ENCODE data around the gene TNS2. TPM values are rescaled to one million over a fixed set of nuclear protein-coding genes. Genes with fewer than 3 reads are reported as not detected.
"Not testable (repeated sequence)": the region's sequence is repeated elsewhere in the genome, so short reads cannot be mapped to it uniquely, and the experiment has no call there.

The TNS2 gene
- total RNA-seq, 1 experiment from 2014 or later = 95.7 TPM

GRCh38 chr12:53094796-53095595 is 45.1 kb downstream of the TNS2 start:
- DNase-seq (ENCODE audit: low read depth) = not testable (repeated sequence)

GRCh38 chr12:53095596-53095895 is 45.7 kb downstream of the TNS2 start:
- not testable (repeated sequence) for DNase-seq (ENCODE audit: low read depth)

- peak; percentile 39 for DNase-seq (ENCODE audit: low read depth)
Observed at GRCh38 chr12:53096089-53096741, 46.4 kb downstream of the TNS2 start.

GRCh38 chr12:53096759-53097158 is 46.9 kb downstream of the TNS2 start:
- no peak for DNase-seq (ENCODE audit: low read depth)

GRCh38 chr12:53097207-53097563 is 47.3 kb downstream of the TNS2 start:
- peak; percentile 36 for DNase-seq (ENCODE audit: low read depth)

GRCh38 chr12:53097564-53098353 is 47.9 kb downstream of the TNS2 start, which contains the start of gene IGFBP6:
TSS of gene IGFBP6 (plus strand) at chr12:53097667. CDS start at chr12:53097718, 51 bp downstream.
- peak; percentile 45 for DNase-seq (ENCODE audit: low read depth)

- DNase-seq (ENCODE audit: low read depth) = peak; percentile 84
Observed at GRCh38 chr12:53098354-53098981, 48.6 kb downstream of the TNS2 start.

GRCh38 chr12:53099071-53099882 is 49.4 kb downstream of the TNS2 start:
- DNase-seq (ENCODE audit: low read depth) = peak; percentile 97

- no peak for DNase-seq (ENCODE audit: low read depth)
Observed at GRCh38 chr12:53100466-53101151, 50.7 kb downstream of the TNS2 start.

GRCh38 chr12:53101266-53101665 is 51.4 kb downstream of the TNS2 start:
- DNase-seq (ENCODE audit: low read depth) = no peak

- DNase-seq (ENCODE audit: low read depth) = no peak
Observed at GRCh38 chr12:53101931-53102781, 52.3 kb downstream of the TNS2 start.

- DNase-seq (ENCODE audit: low read depth) = no peak
Observed at GRCh38 chr12:53102883-53103807, 53.3 kb downstream of the TNS2 start, which contains the start of gene SOAT2. TSS of gene SOAT2 (plus strand) at chr12:53103486. CDS start at chr12:53103578, 92 bp downstream.

- peak; percentile 20 for DNase-seq (ENCODE audit: low read depth)
Observed at GRCh38 chr12:53103860-53104305, 54.0 kb downstream of the TNS2 start.

GRCh38 chr12:53105256-53105655 is 55.4 kb downstream of the TNS2 start:
- DNase-seq (ENCODE audit: low read depth) = no peak

GRCh38 chr12:53105712-53106439 is 56.0 kb downstream of the TNS2 start:
- no peak for DNase-seq (ENCODE audit: low read depth)

- DNase-seq (ENCODE audit: low read depth) = no peak
Observed at GRCh38 chr12:53107122-53107521, 57.3 kb downstream of the TNS2 start.

- DNase-seq (ENCODE audit: low read depth) = not testable (repeated sequence)
Observed at GRCh38 chr12:53112431-53112830, 62.6 kb downstream of the TNS2 start.

Data from LHCN-M2 (cell line).